HG03103 (cell line): ENCODE measurements around the gene KCTD20.
"Not testable (repeated sequence)": the region's sequence is repeated elsewhere in the genome, so short reads cannot be mapped to it uniquely, and the experiment has no call there.

Experiments used
- ATAC-seq: cut with Tn5 transposase; IDR thresholded peaks from one replicate; pipeline ENCODE4 v1.9.1; 2021; ENCODE audit warnings: low read depth; ENCODE audit not compliant: unreplicated experiment

The KCTD20 gene

DNA sequence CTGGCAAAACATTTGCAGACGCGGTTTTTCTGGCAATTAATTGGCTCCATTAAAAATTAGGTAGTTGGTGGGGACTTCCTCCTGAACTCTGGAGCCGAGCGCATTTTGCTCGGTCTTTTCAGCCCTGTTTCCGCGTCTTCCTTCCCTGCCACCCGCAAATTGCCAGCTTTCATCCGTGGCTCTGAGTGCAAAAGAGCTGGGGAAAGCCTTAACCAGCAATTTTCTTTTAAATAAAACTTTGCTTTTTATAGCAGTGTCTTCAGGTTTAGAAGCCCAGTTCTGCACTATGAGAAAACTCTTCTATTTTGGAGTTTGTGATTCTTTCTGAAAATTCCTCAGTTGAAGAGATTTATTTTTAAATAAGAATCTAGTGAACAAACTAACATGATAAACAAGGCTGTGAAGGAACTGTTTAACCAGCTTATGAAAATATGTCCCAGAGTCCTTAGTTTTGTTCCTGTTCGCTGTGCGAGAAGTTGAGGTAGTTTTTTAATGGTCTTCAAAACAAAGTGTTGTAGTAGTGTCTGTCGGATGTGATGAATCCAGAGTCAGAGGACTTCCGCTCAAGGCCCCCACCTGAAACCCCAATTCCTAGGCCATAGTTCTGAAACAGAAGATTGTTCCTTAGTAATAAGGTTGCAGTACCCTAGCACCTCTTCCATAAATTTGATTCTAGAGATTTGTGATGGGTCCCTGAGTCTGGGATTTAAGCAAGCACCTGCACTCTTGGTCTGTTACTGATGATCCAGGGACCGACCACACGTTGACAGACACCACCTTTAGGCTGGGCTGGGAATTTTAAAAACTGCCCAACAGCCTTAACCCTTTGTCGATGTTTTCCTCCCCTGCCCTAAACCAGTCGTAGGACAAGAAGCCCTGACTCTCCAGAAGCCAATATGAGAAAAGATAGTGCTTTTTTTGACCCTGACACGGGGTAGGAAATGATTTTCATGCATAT, 950 bp downstream of the KCTD20 start:
- no peak for ATAC-seq

DNA sequence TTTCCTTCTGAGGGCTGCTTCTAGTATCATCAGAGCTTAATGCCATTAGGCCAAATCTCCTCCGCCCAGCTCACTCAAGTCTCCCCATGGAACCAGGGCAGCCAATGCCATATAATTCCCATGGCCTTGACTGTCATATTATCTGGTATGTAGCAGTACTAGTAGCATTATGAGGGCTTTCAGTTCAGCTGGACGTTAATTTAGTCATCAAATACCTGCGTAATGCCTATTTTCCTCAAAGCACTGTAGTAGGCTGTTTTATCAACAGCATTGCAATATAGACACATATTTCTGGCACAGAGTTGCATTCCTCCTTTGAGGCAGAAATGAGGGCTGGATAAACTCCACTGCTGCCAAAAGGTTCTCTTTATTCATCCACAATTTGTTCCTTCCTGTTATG, 1.7 kb downstream of the KCTD20 start:
- no peak for ATAC-seq

GRCh38 chr6:36445621-36446020, 2.8 kb downstream of the KCTD20 start:
- no peak for ATAC-seq

- not testable (repeated sequence) for ATAC-seq
Observed at GRCh38 chr6:36449173-36449572, 6.4 kb downstream of the KCTD20 start.

GRCh38 chr6:36452897-36453296, 10.1 kb downstream of the KCTD20 start:
- ATAC-seq = not testable (repeated sequence)

GRCh38 chr6:36455486-36456027, 12.8 kb downstream of the KCTD20 start:
- ATAC-seq = no peak

DNA sequence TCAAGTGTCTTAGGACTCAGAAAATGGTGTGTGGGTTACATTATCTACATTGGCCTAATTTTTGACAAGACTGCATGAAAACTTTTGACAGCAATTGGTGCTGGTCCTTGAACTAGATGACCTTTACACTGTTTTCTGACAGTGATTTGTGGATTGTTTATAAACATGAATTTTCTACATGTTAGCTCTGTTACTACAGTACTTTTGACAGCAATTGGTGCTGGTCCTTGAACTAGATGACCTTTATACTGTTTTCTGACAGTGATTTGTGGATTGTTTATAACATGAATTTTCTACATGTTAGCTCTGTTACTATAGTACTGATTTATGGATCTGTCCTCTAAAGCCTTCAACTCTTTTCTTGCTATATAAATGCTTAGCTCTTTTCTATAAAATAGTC, 16.7 kb downstream of the KCTD20 start:
- no peak for ATAC-seq

GRCh38 chr6:36460916-36461315, 18.1 kb downstream of the KCTD20 start:
- no peak for ATAC-seq

DNA sequence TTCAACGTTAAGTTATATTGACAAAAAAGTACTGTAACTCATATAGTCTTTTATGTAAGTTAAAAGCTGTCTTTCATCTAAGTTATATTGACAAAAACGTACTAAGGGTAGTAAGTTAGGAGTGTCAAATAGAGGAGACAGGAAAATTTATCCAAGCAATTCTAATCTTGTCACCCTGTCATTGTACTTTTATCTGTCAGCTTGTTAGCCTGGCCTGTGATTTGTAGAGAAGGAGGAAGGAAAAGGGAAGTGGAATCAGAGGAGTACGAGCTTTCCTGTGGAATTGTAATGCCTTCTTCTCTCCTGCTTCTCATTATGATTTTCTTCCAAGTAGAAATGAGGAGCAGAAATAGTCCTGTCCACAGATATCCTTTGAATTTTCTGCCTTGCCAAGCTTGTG, 18.8 kb downstream of the KCTD20 start:
- no peak for ATAC-seq

DNA sequence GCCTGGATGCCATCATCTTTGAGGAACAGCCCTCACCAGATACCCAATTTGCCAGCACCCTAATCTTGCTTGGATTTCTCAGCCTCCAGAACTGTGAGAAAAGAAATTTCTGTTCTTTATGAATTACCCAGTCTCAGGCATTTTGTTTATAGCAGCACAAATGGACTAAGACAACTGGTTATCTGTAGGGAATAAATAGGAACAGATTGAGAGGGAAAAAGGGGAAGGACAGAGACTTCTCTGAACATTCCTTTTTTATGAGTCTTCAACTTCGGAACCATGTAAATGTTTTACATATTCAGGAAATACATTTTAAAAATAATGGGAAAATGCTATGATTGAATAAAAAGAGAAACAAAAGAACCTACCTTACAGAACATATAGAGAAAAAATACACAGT, 20.9 kb downstream of the KCTD20 start:
- no peak for ATAC-seq

GRCh38 chr6:36464233-36464632, 21.4 kb downstream of the KCTD20 start:
- no peak for ATAC-seq

GRCh38 chr6:36467625-36468024, 24.8 kb downstream of the KCTD20 start:
- no peak for ATAC-seq

GRCh38 chr6:36469148-36469661, 26.4 kb downstream of the KCTD20 start:
- no peak for ATAC-seq

- no peak for ATAC-seq
Observed at GRCh38 chr6:36469946-36470345, 27.1 kb downstream of the KCTD20 start.

GRCh38 chr6:36478051-36478526, 35.3 kb downstream of the KCTD20 start:
- ATAC-seq = no peak

DNA sequence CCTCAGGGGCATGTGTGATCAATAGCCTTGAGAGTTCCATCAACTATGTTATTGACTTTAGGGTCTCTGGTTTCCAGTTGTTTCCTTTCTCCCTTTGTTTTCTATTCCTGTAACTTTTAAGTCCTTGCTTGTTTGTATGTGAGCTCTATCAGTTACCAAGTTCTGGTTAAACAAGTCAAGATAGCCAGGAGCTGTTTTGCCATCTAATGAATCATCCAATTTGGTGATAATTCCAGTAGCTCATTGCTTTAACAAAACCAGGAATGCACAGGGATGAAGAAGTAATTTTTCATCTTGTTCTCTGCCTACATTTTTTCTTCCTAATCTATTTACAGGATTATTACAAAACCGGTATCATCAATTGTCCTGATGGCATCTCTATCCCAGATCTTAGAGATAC, 36.5 kb downstream of the KCTD20 start:
- ATAC-seq = no peak

- ATAC-seq = not testable (repeated sequence)
Observed at GRCh38 chr6:36483326-36483725, 40.5 kb downstream of the KCTD20 start.

DNA sequence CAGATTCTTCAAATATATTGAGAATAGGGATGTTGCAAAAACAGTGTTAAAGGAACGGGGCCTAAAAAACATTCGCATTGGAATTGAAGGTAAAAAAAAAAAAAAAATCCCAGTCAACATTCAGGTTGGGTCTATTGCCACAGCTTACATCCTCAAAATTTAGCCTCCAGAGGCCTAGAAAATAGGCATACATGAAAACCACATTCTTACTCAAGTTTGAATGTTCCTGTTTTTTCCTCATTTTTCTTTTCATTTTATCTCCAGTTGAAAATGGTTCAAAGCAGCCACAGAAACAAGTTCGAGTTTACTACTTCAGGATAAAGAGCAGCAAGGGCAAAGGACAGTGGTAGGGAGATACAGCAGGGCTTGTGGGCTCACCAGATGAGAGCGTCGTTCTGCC, 41.9 kb downstream of the KCTD20 start:
- no peak for ATAC-seq

DNA sequence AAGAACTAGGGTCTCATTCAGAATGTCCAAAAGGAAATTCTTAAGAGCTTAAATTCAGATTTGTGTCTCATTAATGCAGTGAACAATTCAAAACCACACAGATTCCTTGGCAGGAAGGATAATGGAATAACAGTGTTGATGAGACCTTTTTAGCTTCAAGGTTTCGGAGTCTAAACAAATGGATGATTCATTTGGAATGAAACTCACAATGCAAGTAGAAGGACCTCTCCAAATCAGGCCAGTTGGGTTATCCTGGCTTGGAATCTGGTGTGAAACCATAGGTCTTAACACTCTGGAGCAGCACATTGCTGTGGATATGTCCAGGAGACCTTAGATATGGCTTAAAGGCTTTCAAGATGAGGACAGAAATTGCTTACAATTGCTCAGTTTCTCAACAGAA, 44.9 kb downstream of the KCTD20 start:
- ATAC-seq = no peak

- ATAC-seq = no peak
Observed at GRCh38 chr6:36488221-36488620, 45.4 kb downstream of the KCTD20 start.

GRCh38 chr6:36489426-36489825, 46.6 kb downstream of the KCTD20 start:
- ATAC-seq = no peak
